Neuronal stem cell (in vitro differentiated cells): ENCODE measurements around the gene SPATA17.
A peak's percentile ranks its signal among the peaks of the same experiment; 100 is the strongest.

Source experiments
- DNase-seq: peaks from one replicate; pipeline ENCODE4 v3.0.0-alpha.2; 2013; ENCODE audit warnings: low spot score
- H2AFZ ChIP-seq: one replicate; pipeline ENCODE4 v1.6.1; 2013; ENCODE audit warnings: mild to moderate bottlenecking, low read length, inconsistent platforms
- H2AK5ac ChIP-seq: 2 replicates; pipeline ENCODE4 v1.6.1; 2013; ENCODE audit warnings: low read depth, mild to moderate bottlenecking, inconsistent platforms, low read length, moderate library complexity, mixed read lengths
- H2BK120ac ChIP-seq: 2 replicates; pipeline ENCODE4 v1.6.1; 2013; ENCODE audit warnings: low read depth, mild to moderate bottlenecking, inconsistent platforms, low read length, moderate library complexity, mixed read lengths
- H2BK12ac ChIP-seq: one replicate; pipeline ENCODE4 v1.6.1; 2013; ENCODE audit warnings: low read length, inconsistent platforms
- H2BK15ac ChIP-seq: 2 replicates; pipeline ENCODE4 v1.6.1; 2013; ENCODE audit warnings: mild to moderate bottlenecking, low read length, inconsistent platforms, mixed read lengths
- H2BK5ac ChIP-seq: one replicate; pipeline ENCODE4 v1.6.1; 2013; ENCODE audit warnings: inconsistent platforms, mild to moderate bottlenecking, low read length, moderate library complexity
- H3K14ac ChIP-seq: one replicate; pipeline ENCODE4 v1.6.1; 2013; ENCODE audit warnings: low read length, inconsistent platforms
- H3K18ac ChIP-seq: 2 replicates; pipeline ENCODE4 v1.6.1; 2013; ENCODE audit warnings: low read length, inconsistent platforms
- H3K23ac ChIP-seq: 2 replicates; pipeline ENCODE4 v1.6.1; 2013; ENCODE audit warnings: low read depth, mild to moderate bottlenecking, mixed read lengths, low read length, inconsistent platforms; ENCODE audit not compliant: poor library complexity
- H3K27ac ChIP-seq: replicated peaks from 3 replicates; pipeline ENCODE4 v1.5.1; 2013; ENCODE audit warnings: low read length, inconsistent platforms
- H3K27me3 ChIP-seq, 3 experiments: 2 replicates each; pipeline ENCODE4 v1.6.1; 2013; ENCODE audit warnings: low read length in 3 of 3, mild to moderate bottlenecking in 2 of 3, inconsistent platforms in 1 of 3, low read depth in 1 of 3, mixed read lengths in 1 of 3, moderate library complexity in 1 of 3; ENCODE audit not compliant: control insufficient read depth in 3 of 3, insufficient read depth in 3 of 3
- H3K36me3 ChIP-seq, 2 donors: replicated peaks in 1 of 2; 2 replicates each; pipeline ENCODE4 v1.6.1; 2013; ENCODE audit warnings: low read length in 2 of 2; ENCODE audit not compliant: control insufficient read depth in 2 of 2, insufficient read depth in 2 of 2
- H3K4ac ChIP-seq: 2 replicates; pipeline ENCODE4 v1.6.1; 2013; ENCODE audit warnings: inconsistent platforms, mild to moderate bottlenecking, low read length, moderate library complexity
- H3K4me1 ChIP-seq, 2 donors: 1 replicate in 1 of 2; 2 replicates in 1 of 2; pipeline ENCODE4 v1.6.1; 2013; ENCODE audit warnings: low read length in 2 of 2, low read depth in 1 of 2; ENCODE audit not compliant: control insufficient read depth in 2 of 2, insufficient read depth in 1 of 2
- H3K4me2 ChIP-seq: one replicate; pipeline ENCODE4 v1.6.1; 2013; ENCODE audit warnings: mild to moderate bottlenecking, low read length, inconsistent platforms; ENCODE audit not compliant: insufficient read depth, poor library complexity, severe bottlenecking
- H3K4me3 ChIP-seq, 2 donors: 2 replicates each; pipeline ENCODE4 v1.5.1; 2013; ENCODE audit warnings: low read length in 2 of 2, mild to moderate bottlenecking in 2 of 2, inconsistent platforms in 1 of 2, moderate library complexity in 1 of 2
- H3K79me1 ChIP-seq: one replicate; pipeline ENCODE4 v1.6.1; 2013; ENCODE audit warnings: low read depth, mild to moderate bottlenecking, inconsistent platforms, low read length, moderate library complexity
- H3K9ac ChIP-seq: one replicate; pipeline ENCODE4 v1.6.1; 2013; ENCODE audit warnings: mild to moderate bottlenecking, low read depth, low read length, inconsistent platforms; ENCODE audit not compliant: poor library complexity
- H3K9me3 ChIP-seq, 2 donors: replicated peaks in 1 of 2; 2 replicates each; pipeline versions ENCODE3 to v1.6.1; 2013; ENCODE audit warnings: low read length in 2 of 2, mild to moderate bottlenecking in 2 of 2, inconsistent platforms in 1 of 2, low read depth in 1 of 2, mixed read lengths in 1 of 2, moderate library complexity in 1 of 2; ENCODE audit not compliant: control insufficient read depth in 2 of 2, insufficient read depth in 1 of 2
- H4K8ac ChIP-seq: one replicate; pipeline ENCODE4 v1.6.1; 2013; ENCODE audit warnings: low read depth, mild to moderate bottlenecking, inconsistent platforms, low read length, moderate library complexity
- H4K91ac ChIP-seq: one replicate; pipeline ENCODE4 v1.6.1; 2013; ENCODE audit warnings: low read length, low read depth, mild to moderate bottlenecking, inconsistent platforms; ENCODE audit not compliant: poor library complexity
- WGBS, 2 donors: extraction: QIAGEN DNeasy Blood & Tissue Kit; methylation state at CpG; one replicate each; pipeline ENCODE4 v1.1.7; 2013; ENCODE audit warnings: missing lambda C conversion rate in 2 of 2, mixed read lengths in 1 of 2; ENCODE audit not compliant: insufficient read length in 2 of 2, insufficient replicate concordance in 1 of 2; ENCODE audit errors: extremely low coverage in 2 of 2; 5-methylcytosine and 5-hydroxymethylcytosine counted together

The SPATA17 gene

GRCh38 chr1:217899614-217900013 is 268.5 kb downstream of the SPATA17 start:
- no peak overlapping the region for H3K18ac ChIP-seq
- no peaks in the 10 kb centered on the region for H3K9me3 ChIP-seq
- H3K4me1 ChIP-seq, result no peaks in the 10 kb centered on the region
- no peaks in the 10 kb centered on the region for H3K27me3 ChIP-seq
- H3K9ac ChIP-seq, result no peak overlapping the region
- H3K4ac ChIP-seq, result no peak overlapping the region
- H3K23ac ChIP-seq, result no peak overlapping the region
- no peak overlapping the region for H3K27ac ChIP-seq
- no peak overlapping the region for H2AFZ ChIP-seq
- H2BK5ac ChIP-seq, result no peak overlapping the region
- DNase-seq, result no peak
- H3K4me3 ChIP-seq, result no peak overlapping the region
- no peak overlapping the region for H2BK120ac ChIP-seq
- no peak overlapping the region for H2AK5ac ChIP-seq
- no peak overlapping the region for H4K8ac ChIP-seq
- H4K91ac ChIP-seq, result no peak overlapping the region
- H3K36me3 ChIP-seq, result no peaks in the 10 kb centered on the region
- no peak overlapping the region for H2BK12ac ChIP-seq
- H2BK15ac ChIP-seq, result no peak overlapping the region
- no peak overlapping the region for H3K14ac ChIP-seq
- no peak overlapping the region for H3K4me2 ChIP-seq
- H3K79me1 ChIP-seq, result no peaks in the 10 kb centered on the region
- no CpG with 5 or more reads among the region's 1 CpG for WGBS, 2 donors

- Histone ChIP-seq H3K9ac (no peak overlapping the region), H3K9me3 (no peaks in the 10 kb centered on the region), H4K91ac (no peak overlapping the region), H4K8ac (no peak overlapping the region), H2BK12ac (no peak overlapping the region), H3K4me2 (no peak overlapping the region), H2BK15ac (no peak overlapping the region), H3K27ac (no peak overlapping the region), H3K4ac (no peak overlapping the region), H2BK120ac (no peak overlapping the region), H3K18ac (no peak overlapping the region), H3K4me3 (no peak overlapping the region), H2AK5ac (no peak overlapping the region), H3K23ac (no peak overlapping the region), H3K4me1 (peaks cover 1 to 11% of the 10 kb centered on the region in 2 donors), H3K14ac (no peak overlapping the region), H3K79me1 (no peaks in the 10 kb centered on the region), H3K27me3 (no peaks in the 10 kb centered on the region), H2BK5ac (no peak overlapping the region), H2AFZ (no peak overlapping the region), H3K36me3 (no peaks in the 10 kb centered on the region)
- no CpG with 5 or more reads among the region's 2 CpGs for WGBS, 2 donors
- DNase-seq, result no peak
Measured at GRCh38 chr1:217907504-217907903, 276.4 kb downstream of the SPATA17 start.

GRCh38 chr1:217910203-217910602 is 279.1 kb downstream of the SPATA17 start:
- Histone ChIP-seq H2AK5ac (no peak overlapping the region), H3K4me2 (no peak overlapping the region), H2BK12ac (no peak overlapping the region), H2BK120ac (no peak overlapping the region), H3K4me3 (no peak overlapping the region), H2BK15ac (no peak overlapping the region), H3K14ac (no peak overlapping the region), H2BK5ac (no peak overlapping the region), H4K8ac (no peak overlapping the region), H3K36me3 (no peaks in the 10 kb centered on the region), H3K27ac (no peak overlapping the region), H3K4ac (no peak overlapping the region), H3K9ac (no peak overlapping the region), H3K27me3 (no peaks in the 10 kb centered on the region), H4K91ac (no peak overlapping the region), H3K23ac (no peak overlapping the region), H2AFZ (peak overlapping the region; percentile 24), H3K18ac (no peak overlapping the region), H3K79me1 (no peaks in the 10 kb centered on the region), H3K9me3 (no peaks in the 10 kb centered on the region), H3K4me1 (peaks cover 1 to 11% of the 10 kb centered on the region in 2 donors)
- DNase-seq, result no peak
- no CpG with 5 or more reads among the region's 3 CpGs for WGBS, 2 donors

GRCh38 chr1:217910791-217911320 is 279.7 kb downstream of the SPATA17 start:
- H3K27ac ChIP-seq, result no peak overlapping the region
- H2BK5ac ChIP-seq, result no peak overlapping the region
- no peak overlapping the region for H4K8ac ChIP-seq
- no peak overlapping the region for H3K4ac ChIP-seq
- H2AFZ ChIP-seq, result peak overlapping the region; percentile 24
- H3K9me3 ChIP-seq, result no peaks in the 10 kb centered on the region
- peaks cover 1 to 11% of the 10 kb centered on the region in 2 donors for H3K4me1 ChIP-seq
- WGBS, 2 donors, result no CpG with 5 or more reads among the region's 3 CpGs
- H3K79me1 ChIP-seq, result no peaks in the 10 kb centered on the region
- H3K4me3 ChIP-seq, result no peak overlapping the region
- no peak overlapping the region for H2BK120ac ChIP-seq
- no peaks in the 10 kb centered on the region for H3K27me3 ChIP-seq
- H3K23ac ChIP-seq, result no peak overlapping the region
- no peak overlapping the region for H3K14ac ChIP-seq
- no peak overlapping the region for H3K18ac ChIP-seq
- no peak overlapping the region for H3K9ac ChIP-seq
- no peaks in the 10 kb centered on the region for H3K36me3 ChIP-seq
- no peak overlapping the region for H2BK12ac ChIP-seq
- no peak overlapping the region for H3K4me2 ChIP-seq
- no peak overlapping the region for H2BK15ac ChIP-seq
- H4K91ac ChIP-seq, result no peak overlapping the region
- DNase-seq, result no peak
- H2AK5ac ChIP-seq, result no peak overlapping the region
